GM12892 (cell line): ENCODE results near the gene FOXRED2.
"Not testable (repeated sequence)": the region's sequence is repeated elsewhere in the genome, so short reads cannot be mapped to it uniquely, and the experiment has no call there.

ENCODE experiments used
- DNase-seq: peaks from one replicate; pipeline ENCODE4 v3.0.0; 2011; ENCODE audit not compliant: insufficient read length
- FAIRE-seq: peaks from 2 replicates; lab custom pipeline; 2011; peaks lifted over from hg19 to GRCh38; lab: Jason Lieb, UNC
- POLR2A ChIP-seq: IDR thresholded peaks from 2 replicates; pipeline ENCODE4 v1.6.1; 2011; ENCODE audit warnings: low read depth, low read length, control low read depth
- POLR2AphosphoS5 ChIP-seq: IDR thresholded peaks from 2 replicates; pipeline ENCODE4 v1.6.1; 2011; ENCODE audit warnings: low read depth, low read length, control low read depth
- TAF1 ChIP-seq: IDR thresholded peaks from 2 replicates; pipeline ENCODE4 v1.6.1; 2011; ENCODE audit warnings: low read depth, mild to moderate bottlenecking, control low read depth, low read length, borderline replicate concordance

FOXRED2 gene

GRCh38 chr22:36454916-36455570 lies 51.8 kb downstream of the FOXRED2 start:
- FAIRE-seq, result peak; percentile 88

GRCh38 chr22:36453855-36454378 lies 52.9 kb downstream of the FOXRED2 start:
- no peak for TF ChIP-seq POLR2A
- no peak for TF ChIP-seq TAF1
- no peak for TF ChIP-seq POLR2AphosphoS5
- no peak for DNase-seq
- FAIRE-seq, result no peak

More at GRCh38 chr22:36454916-36455570, 51.8 kb downstream of the FOXRED2 start:
- peak; percentile 89 for DNase-seq
- TF ChIP-seq POLR2AphosphoS5 (no peak), POLR2A (peak; percentile 53; the same call in 1 of the 2 replicates)

- not testable (repeated sequence) for DNase-seq, FAIRE-seq
Measured at GRCh38 chr22:36452978-36453607, 53.7 kb downstream of the FOXRED2 start.

GRCh38 chr22:36452250-36452977 lies 54.4 kb downstream of the FOXRED2 start:
- no peak for FAIRE-seq
- DNase-seq, result no peak
- TF ChIP-seq TAF1 (no peak), POLR2A (no peak)

GRCh38 chr22:36450923-36451322 lies 55.9 kb downstream of the FOXRED2 start:
- not testable (repeated sequence) for FAIRE-seq, DNase-seq

- no peak for FAIRE-seq
- no peak for TF ChIP-seq POLR2A
- TF ChIP-seq POLR2AphosphoS5, result no peak
- no peak for TF ChIP-seq TAF1
Measured at GRCh38 chr22:36449596-36450175, 57.2 kb downstream of the FOXRED2 start.

GRCh38 chr22:36447632-36448031 lies 59.2 kb downstream of the FOXRED2 start:
- TF ChIP-seq TAF1 (no peak), POLR2AphosphoS5 (no peak), POLR2A (no peak)
- no peak for FAIRE-seq
- no peak for DNase-seq

More at GRCh38 chr22:36449596-36450175, 57.2 kb downstream of the FOXRED2 start:
- no peak for DNase-seq

GRCh38 chr22:36445158-36445668 lies 61.6 kb downstream of the FOXRED2 start:
- FAIRE-seq (no peak), DNase-seq (no peak)
- no peak for TF ChIP-seq POLR2AphosphoS5
- TF ChIP-seq POLR2A, result no peak
- TF ChIP-seq TAF1, result no peak

GRCh38 chr22:36443198-36443770 lies 63.6 kb downstream of the FOXRED2 start:
- DNase-seq, result no peak
- TF ChIP-seq POLR2AphosphoS5, result no peak
- TF ChIP-seq TAF1, result no peak
- no peak for TF ChIP-seq POLR2A
- FAIRE-seq, result no peak

- no peak for DNase-seq
- no peak for FAIRE-seq
Measured at GRCh38 chr22:36442506-36443197, 64.2 kb downstream of the FOXRED2 start.

GRCh38 chr22:36440429-36441002 lies 66.3 kb downstream of the FOXRED2 start:
- FAIRE-seq (no peak), DNase-seq (no peak)
- no peak for TF ChIP-seq POLR2AphosphoS5
- TF ChIP-seq TAF1, result no peak
- no peak for TF ChIP-seq POLR2A

More at GRCh38 chr22:36442506-36443197, 64.2 kb downstream of the FOXRED2 start:
- TF ChIP-seq POLR2A (no peak), TAF1 (no peak), POLR2AphosphoS5 (no peak)
